ENCODE data around the gene TMEM184A. TPM values are rescaled to one million over a fixed set of nuclear protein-coding genes. Genes with fewer than 3 reads are reported as not detected.

TMEM184A gene
- total and polyA plus RNA-seq, 2 of the 8 experiments (the other 6 are each of a cell fraction or from before 2014, with no cell fraction given) = 1.8 to 2.1 TPM

DNA sequence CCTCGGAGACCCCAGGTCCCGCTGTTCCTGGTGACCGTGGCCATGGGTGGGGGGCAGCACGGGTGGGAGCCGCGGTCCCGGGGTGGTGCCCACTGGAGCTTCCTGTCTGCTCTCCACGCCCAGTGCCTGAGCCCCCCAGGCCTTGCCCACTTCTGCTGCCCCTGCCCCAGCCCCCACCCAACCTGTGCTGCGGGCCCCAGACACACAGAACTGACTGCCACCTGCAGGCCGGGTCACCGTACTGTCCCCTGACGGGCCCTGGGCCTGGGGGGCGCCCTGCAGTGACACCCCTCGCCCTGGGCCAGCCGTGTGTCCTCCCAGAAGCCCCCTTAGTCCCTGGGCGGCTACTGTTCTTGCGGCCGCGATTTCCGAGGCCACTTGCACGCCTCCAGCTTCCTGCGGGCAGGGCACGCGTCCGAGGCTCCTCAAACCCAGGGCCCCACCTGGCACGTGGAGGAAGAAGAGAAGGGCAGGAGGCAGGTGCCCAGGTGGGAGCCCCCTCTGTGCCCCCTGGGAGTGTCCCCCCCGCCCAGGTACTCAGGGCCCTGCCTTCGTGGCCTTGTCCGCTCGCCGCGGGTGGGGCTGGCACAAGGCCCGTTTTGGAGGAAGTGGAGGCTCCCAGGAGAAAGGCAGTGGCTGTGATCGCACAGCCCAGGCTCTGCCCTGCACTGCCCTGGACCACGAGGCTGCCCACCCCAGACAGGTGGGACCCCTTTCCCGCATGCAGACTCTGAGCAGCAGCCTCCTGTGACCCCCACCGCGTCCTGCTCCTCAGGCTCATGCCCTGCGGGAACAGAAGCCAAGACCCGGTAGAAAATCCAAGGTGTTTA is 10.4 kb downstream of the TMEM184A start:
- ChIA-PET CTCF (ENCODE audit: partially characterized antibody) (interaction anchor here (0.9 to 3.7 kb wide), 5 partner anchors 10 to 71 kb away, joined by 3 to 15 read pairs (median 4); partner anchors contain the start of gene TMEM184A), POLR2A (ENCODE audit: partially characterized antibody) (interaction anchor here (0.6 to 4.9 kb wide), 5 partner anchors 9 to 290 kb away, joined by 3 to 26 read pairs (median 3); no protein-coding TSS in a partner anchor)
- Histone ChIP-seq H3K9ac (replicated peaks in 1 of 4; ENCODE audit: extremely low read depth in 1 of 4, low read depth in 3 of 4, low read length in 3 of 4) (no peak overlapping the region), H3K4me2 (ENCODE audit: insufficient read depth in 1 of 2, low read depth in 2 of 2, low read length in 2 of 2) (no peak overlapping the region), H3K9me3 (ENCODE audit: insufficient read depth in 2 of 2, low read depth in 1 of 2, low read length in 1 of 2) (no peaks in the 10 kb centered on the region), H4K8ac (ENCODE audit: extremely low read depth, insufficient read depth, low read length) (no peak overlapping the region; the same call in 1 of the 2 replicates), H3K56ac (replicated peaks; ENCODE audit: insufficient read length, low read depth, low read length) (no peak overlapping the region), H3K23me2 (ENCODE audit: low read depth, low read length) (no peaks in the 10 kb centered on the region), H3K18ac (ENCODE audit: extremely low read depth, low read length) (no peak overlapping the region), H2BK5ac (ENCODE audit: low read depth, low read length) (no peak overlapping the region), H2BK15ac (ENCODE audit: low read length) (no peak overlapping the region), H4K91ac (replicated peaks; ENCODE audit: insufficient read length, low read length) (no peak overlapping the region), H3K14ac (ENCODE audit: insufficient read length) (no peak overlapping the region), H2BK20ac (ENCODE audit: low read length) (no peak overlapping the region), H3K23ac (ENCODE audit: insufficient read length) (no peak overlapping the region), H3K27ac (ENCODE audit: low read depth, low read length) (no peak overlapping the region), H4K20me1 (replicated peaks in 1 of 2; ENCODE audit: control insufficient read depth in 1 of 2, insufficient read depth in 2 of 2, low read length in 2 of 2) (peaks cover 0 to 3% of the 10 kb centered on the region in 2 experiments), H2BK120ac (replicated peaks; ENCODE audit: low read depth, low read length) (no peak overlapping the region), H3K4me3 (ENCODE audit: extremely low read depth in 1 of 4, insufficient read depth in 2 of 4, low read depth in 3 of 4, low read length in 4 of 4) (no peak overlapping the region), H3K36me3 (ENCODE audit: control insufficient read depth in 2 of 4, insufficient read depth in 4 of 4, low read length in 3 of 4) (peaks cover 0 to 6% (median 0%) of the 10 kb centered on the region in 4 experiments; a peak in 3 of 8 replicates), H3K27me3 (replicated peaks in 1 of 4; ENCODE audit: control insufficient read depth in 3 of 4, extremely low read depth in 1 of 4, insufficient read depth in 3 of 4, low read length in 3 of 4) (no peaks in the 10 kb centered on the region), H3K4ac (replicated peaks; ENCODE audit: insufficient read length, low read depth, low read length) (no peak overlapping the region), H2AFZ (ENCODE audit: low read length) (no peak overlapping the region), H3K79me1 (ENCODE audit: low read depth, low read length) (no peaks in the 10 kb centered on the region), H4K5ac (ENCODE audit: insufficient read length, low read depth, low read length) (no peak overlapping the region), H2BK12ac (ENCODE audit: low read depth, low read length) (no peak overlapping the region), H3K4me1 (replicated peaks in 1 of 4; ENCODE audit: control insufficient read depth in 3 of 4, insufficient read depth in 4 of 4, low read length in 3 of 4) (no peaks in the 10 kb centered on the region), H3K79me2 (ENCODE audit: control insufficient read depth in 1 of 2, insufficient read depth in 2 of 2, low read length in 2 of 2) (no peaks in the 10 kb centered on the region), H2AK5ac (ENCODE audit: low read depth, low read length) (no peak overlapping the region)
- WGBS, 2 experiments (ENCODE audit: extremely low coverage in 1 of 2, insufficient coverage in 1 of 2, insufficient read length in 1 of 2, insufficient replicate concordance in 2 of 2, low coverage in 1 of 2, low lambda C conversion rate in 2 of 2, missing lambda C conversion rate in 1 of 2) = 96% methylated on average over 31 of the region's 40 CpGs; no CpG with 5 or more reads in 1 of the 2 experiments
- DNase-seq (ENCODE audit: low read depth in 1 of 2, low spot score in 2 of 2) (no peak), FAIRE-seq (no peak)
- TF ChIP-seq KDM5A (IDR thresholded peaks at IDR 0.05; ENCODE audit: low read length) = no peak
- no peak for TF ChIP-seq SP1 (IDR thresholded peaks at IDR 0.05; ENCODE audit: low read depth, low read length)
- no peak for TF ChIP-seq RXRA (IDR thresholded peaks at IDR 0.05; ENCODE audit: insufficient read depth, low read depth, low read length)
- no peak for TF ChIP-seq BACH1 (IDR thresholded peaks at IDR 0.05; ENCODE audit: low read length)
- no peak for TF ChIP-seq GTF2F1 (IDR thresholded peaks at IDR 0.05; ENCODE audit: borderline replicate concordance, low read depth, low read length)
- no peak for TF ChIP-seq NRF1 (IDR thresholded peaks at IDR 0.05; ENCODE audit: low read depth, low read length)
- no peak for TF ChIP-seq CEBPB (IDR thresholded peaks at IDR 0.05; ENCODE audit: low read depth, low read length)
- no peak for TF ChIP-seq ASH2L (IDR thresholded peaks at IDR 0.05; ENCODE audit: low read length)
- TF ChIP-seq CTBP2 (IDR thresholded peaks at IDR 0.05; ENCODE audit: borderline replicate concordance, insufficient read depth, insufficient read length, low read length) = no peak
- TF ChIP-seq SAP30 (IDR thresholded peaks at IDR 0.05; ENCODE audit: insufficient read depth, insufficient replicate concordance, low read length) = no peak
- no peak for TF ChIP-seq POLR2A (IDR thresholded peaks at IDR 0.05; ENCODE audit: control extremely low read depth in 1 of 2, low read depth in 2 of 2, low read length in 2 of 2)
